HepG2 (cell line): ENCODE measurements around the gene GPT2.

Experiments
- CEBPG ChIP-seq: IDR thresholded peaks from 2 replicates; pipeline ENCODE4 v1.6.1; 2016
- ZMYM3 ChIP-seq: sonication (generic); formaldehyde crosslinking; IDR thresholded peaks from 2 replicates; pipeline ENCODE4 v1.5.1; 2020; ENCODE audit warnings: mild to moderate bottlenecking, missing genetic modification reagents
- ZNF614 ChIP-seq: IDR thresholded peaks from 2 replicates; pipeline ENCODE4 v1.6.1; 2018; ENCODE audit warnings: missing biosample characterization, missing genetic modification reagents, inconsistent platforms, borderline replicate concordance

DNA sequence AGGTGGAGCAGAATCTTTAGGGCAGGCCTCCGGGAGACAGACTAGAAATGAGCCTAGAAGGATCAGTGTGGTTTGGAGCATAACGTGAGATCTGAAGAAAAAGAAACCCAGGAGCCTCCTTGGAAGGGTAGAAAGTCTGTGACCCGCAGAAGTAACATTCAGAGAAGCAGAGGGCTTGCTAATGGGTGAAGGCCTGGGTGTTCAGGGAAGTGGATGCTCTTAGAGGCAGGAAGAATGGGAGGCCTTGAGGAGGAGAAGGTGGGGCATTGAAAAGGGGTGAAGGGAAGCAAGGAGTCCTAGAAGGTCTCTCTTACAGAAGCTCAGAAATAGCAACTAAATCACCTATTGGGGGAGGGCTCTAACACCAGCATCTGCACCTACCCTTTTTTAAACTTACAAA, 20.3 kb downstream of the GPT2 start:
- TF ChIP-seq ZNF614 (CRISPR knock-in tag) (no peak), CEBPG (no peak), ZMYM3 (CRISPR knock-in tag) (no peak)
